HS-5 (cell line): ENCODE measurements around the gene ARHGAP44.
A peak's percentile ranks its signal among the peaks of the same experiment; 100 is the strongest.

Experiments
- DNase-seq: peaks from one replicate; pipeline ENCODE4 v3.0.0-alpha.2; 2012; ENCODE audit warnings: low read depth

ARHGAP44 gene

GRCh38 chr17:12898110-12898509, 108.8 kb downstream of the ARHGAP44 start:
- DNase-seq: no peak

- DNase-seq: no peak
These were observed 110.3 kb downstream of the ARHGAP44 start for GRCh38 chr17:12899604-12900003.

GRCh38 chr17:12900474-12900873, 111.2 kb downstream of the ARHGAP44 start:
- no peak for DNase-seq

- no peak for DNase-seq
These were observed 112.7 kb downstream of the ARHGAP44 start for GRCh38 chr17:12902046-12902445.

- no peak for DNase-seq
These were observed 118.2 kb downstream of the ARHGAP44 start for GRCh38 chr17:12907477-12907876.

GRCh38 chr17:12909046-12909445, 119.7 kb downstream of the ARHGAP44 start:
- DNase-seq: no peak

- DNase-seq: no peak
These were observed 120.2 kb downstream of the ARHGAP44 start for GRCh38 chr17:12909511-12909910.

GRCh38 chr17:12911239-12911638, 121.9 kb downstream of the ARHGAP44 start:
- DNase-seq: no peak

GRCh38 chr17:12917399-12917798, 128.1 kb downstream of the ARHGAP44 start:
- DNase-seq: no peak

- DNase-seq: no peak
These were observed 128.8 kb downstream of the ARHGAP44 start for GRCh38 chr17:12918142-12918541.

- no peak for DNase-seq
These were observed 132.8 kb downstream of the ARHGAP44 start for GRCh38 chr17:12922120-12922519.

GRCh38 chr17:12924614-12925013, 135.3 kb downstream of the ARHGAP44 start:
- DNase-seq: no peak

- no peak for DNase-seq
These were observed 137.7 kb downstream of the ARHGAP44 start for GRCh38 chr17:12927001-12927400.

GRCh38 chr17:12927541-12928425, 138.5 kb downstream of the ARHGAP44 start:
- DNase-seq: no peak

- DNase-seq: no peak
These were observed 139.4 kb downstream of the ARHGAP44 start for GRCh38 chr17:12928736-12929135.

- DNase-seq: no peak
These were observed 147.2 kb downstream of the ARHGAP44 start for GRCh38 chr17:12936501-12936900.

- DNase-seq: no peak
These were observed 151.4 kb downstream of the ARHGAP44 start for GRCh38 chr17:12940699-12941098.

GRCh38 chr17:12947047-12947446, 157.7 kb downstream of the ARHGAP44 start:
- no peak for DNase-seq

GRCh38 chr17:12952012-12952411, 162.7 kb downstream of the ARHGAP44 start:
- DNase-seq: no peak

- no peak for DNase-seq
These were observed 163.9 kb downstream of the ARHGAP44 start for GRCh38 chr17:12953156-12953555.

GRCh38 chr17:12955521-12955920, 166.2 kb downstream of the ARHGAP44 start:
- DNase-seq: no peak

GRCh38 chr17:12958786-12959185, 169.5 kb downstream of the ARHGAP44 start:
- DNase-seq: peak; percentile 28

GRCh38 chr17:12959441-12959840, 170.1 kb downstream of the ARHGAP44 start:
- peak; percentile 41 for DNase-seq

GRCh38 chr17:12961655-12962054, 172.4 kb downstream of the ARHGAP44 start:
- DNase-seq: no peak
